ENCODE measurements around the gene BMP7.

Gene BMP7

GRCh38 chr20:57189713-57190112, 76.7 kb downstream of the BMP7 start:
- DNase-seq (ENCODE audit: low spot score): no peak

- no peak for DNase-seq (ENCODE audit: low spot score)
Observed at GRCh38 chr20:57188576-57189079, 77.8 kb downstream of the BMP7 start.

GRCh38 chr20:57188056-57188455, 78.4 kb downstream of the BMP7 start:
- DNase-seq (ENCODE audit: low spot score): no peak

- no peak for DNase-seq (ENCODE audit: low spot score)
Observed at GRCh38 chr20:57187068-57187634, 79.3 kb downstream of the BMP7 start.

GRCh38 chr20:57186192-57186591, 80.2 kb downstream of the BMP7 start:
- no peak for DNase-seq (ENCODE audit: low spot score)

- DNase-seq (ENCODE audit: low spot score): no peak
Observed at GRCh38 chr20:57185188-57185743, 81.2 kb downstream of the BMP7 start.

GRCh38 chr20:57183457-57184009, 82.9 kb downstream of the BMP7 start:
- no peak for DNase-seq (ENCODE audit: low spot score)

- DNase-seq (ENCODE audit: low spot score): no peak
Observed at GRCh38 chr20:57181639-57182038, 84.8 kb downstream of the BMP7 start.

GRCh38 chr20:57180954-57181353, 85.5 kb downstream of the BMP7 start:
- DNase-seq (ENCODE audit: low spot score): no peak

- DNase-seq (ENCODE audit: low spot score): no peak
Observed at GRCh38 chr20:57180387-57180786, 86.1 kb downstream of the BMP7 start.

GRCh38 chr20:57179265-57179664, 87.2 kb downstream of the BMP7 start:
- DNase-seq (ENCODE audit: low spot score): no peak

- DNase-seq (ENCODE audit: low spot score): no peak
Observed at GRCh38 chr20:57178582-57179111, 87.8 kb downstream of the BMP7 start.

- no peak for DNase-seq (ENCODE audit: low spot score)
Observed at GRCh38 chr20:57177636-57178280, 88.7 kb downstream of the BMP7 start.

- no peak for DNase-seq (ENCODE audit: low spot score)
Observed at GRCh38 chr20:57176842-57177241, 89.6 kb downstream of the BMP7 start.

GRCh38 chr20:57175397-57176010, 90.9 kb downstream of the BMP7 start:
- no peak for DNase-seq (ENCODE audit: low spot score)

- DNase-seq (ENCODE audit: low spot score): no peak
Observed at GRCh38 chr20:57174737-57175136, 91.7 kb downstream of the BMP7 start.

- DNase-seq (ENCODE audit: low spot score): no peak
Observed at GRCh38 chr20:57173986-57174385, 92.5 kb downstream of the BMP7 start.

GRCh38 chr20:57173041-57173440, 93.4 kb downstream of the BMP7 start:
- no peak for DNase-seq (ENCODE audit: low spot score)

GRCh38 chr20:57170343-57170742, 96.1 kb downstream of the BMP7 start:
- DNase-seq (ENCODE audit: low spot score): no peak

GRCh38 chr20:57169162-57169561, 97.3 kb downstream of the BMP7 start:
- DNase-seq (ENCODE audit: low spot score): no peak

- DNase-seq (ENCODE audit: low spot score): no peak
Observed at GRCh38 chr20:57167971-57168701, 98.3 kb downstream of the BMP7 start.

- DNase-seq (ENCODE audit: low spot score): no peak
Observed at GRCh38 chr20:57167292-57167655, 99.2 kb downstream of the BMP7 start.

Measured in ecto neural progenitor cell (in vitro differentiated cells).